GM21526 (cell line): ENCODE measurements around the gene C1orf174.

Source experiments
- ATAC-seq: cut with Tn5 transposase; IDR thresholded peaks from one replicate; pipeline ENCODE4 v1.9.1; 2021; ENCODE audit warnings: moderate library complexity; ENCODE audit not compliant: unreplicated experiment, low FRiP score

The C1orf174 gene

DNA sequence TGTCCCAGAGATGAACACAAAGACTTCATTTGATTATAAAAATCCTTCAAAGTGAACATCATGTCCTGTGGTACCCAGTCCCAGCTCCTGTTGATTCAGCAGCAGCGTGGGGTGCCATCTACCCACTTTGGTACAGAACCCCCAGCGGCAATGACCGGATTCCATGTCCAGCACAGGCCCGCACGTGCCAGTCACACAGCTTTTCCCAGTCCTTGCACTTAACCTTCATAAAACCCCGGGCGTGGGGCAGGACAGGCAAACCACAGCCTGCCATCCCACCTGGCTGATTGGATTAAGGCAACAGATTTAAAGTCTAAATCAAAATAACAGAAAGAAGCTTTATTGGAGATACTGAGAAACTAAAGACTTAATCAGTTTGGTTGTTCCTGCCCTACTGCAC lies 58.6 kb downstream of the C1orf174 start:
- no peak for ATAC-seq
